ENCODE results near the gene PNPLA6. TPM values are rescaled to one million over a fixed set of nuclear protein-coding genes. Genes with fewer than 3 reads are reported as not detected.
"Not testable (repeated sequence)": the region's sequence is repeated elsewhere in the genome, so short reads cannot be mapped to it uniquely, and the experiment has no call there.

PNPLA6 gene
- total and polyA plus RNA-seq, 2 experiments from 2014 or later = 66.6 to 135 TPM

- not testable (repeated sequence) for H2AFZ ChIP-seq, H3K9me3 Mint-ChIP-seq, ATAC-seq
These were observed 3.5 kb downstream of the PNPLA6 start for GRCh38 chr19:7538990-7539389.

GRCh38 chr19:7539827-7540425 is 4.4 kb downstream of the PNPLA6 start:
- Histone ChIP-seq H3K4me1 (ENCODE audit: insufficient read depth) (no peaks in the 10 kb centered on the region), H3K36me3 (ENCODE audit: insufficient read depth) (no peaks in the 10 kb centered on the region; the same call in 1 of the 2 replicates), H3K79me2 (replicated peaks; ENCODE audit: insufficient read depth) (no peaks in the 10 kb centered on the region), H2AFZ (no peak overlapping the region), H3K27me3 (ENCODE audit: insufficient read depth) (no peaks in the 10 kb centered on the region), H3K4me3 (no peak overlapping the region), H3K27ac (ENCODE audit: low read depth) (no peak overlapping the region), H3K4me2 (no peak overlapping the region), H3K9me2 (ENCODE audit: insufficient read depth) (no peaks in the 10 kb centered on the region), H4K20me1 (replicated peaks; ENCODE audit: insufficient read depth) (no peaks in the 10 kb centered on the region), H3F3A (replicated peaks; ENCODE audit: low read depth) (no peaks in the 10 kb centered on the region; the same call in 1 of the 2 replicates)
- Mint-ChIP-seq H3K27ac (no peak overlapping the region), H3K9me3 (no peaks in the 10 kb centered on the region), H3K36me3 (ENCODE audit: low read depth) (peaks cover 17% of the 10 kb centered on the region), H3K4me1 (no peaks in the 10 kb centered on the region), H3K4me3 (no peak overlapping the region; the same call in 2 of the 3 replicates), H3K27me3 (ENCODE audit: insufficient read depth, low read depth, poor library complexity) (peaks cover 9% of the 10 kb centered on the region)
- no peak for DNase-seq (ENCODE audit: low spot score)
- no peak for ATAC-seq
- TF ChIP-seq ETS1 (IDR thresholded peaks at IDR 0.05) (no peak), ZNF114 (CRISPR knock-in tag; IDR thresholded peaks at IDR 0.05) (no peak), ZNF462 (CRISPR knock-in tag; IDR thresholded peaks at IDR 0.05) (no peak), CREB1 (CRISPR knock-in tag; IDR thresholded peaks at IDR 0.05; ENCODE audit: low read depth) (no peak), NANOG (IDR thresholded peaks at IDR 0.05; ENCODE audit: borderline replicate concordance) (no peak), ZNF331 (CRISPR knock-in tag; IDR thresholded peaks at IDR 0.05; ENCODE audit: low read depth) (no peak), EZH2 (IDR thresholded peaks at IDR 0.05; ENCODE audit: low read depth, unreplicated experiment) (no peak), JUNB (IDR thresholded peaks at IDR 0.05; ENCODE audit: unreplicated experiment) (no peak), EZH2phosphoT487 (IDR thresholded peaks at IDR 0.05; ENCODE audit: unreplicated experiment) (no peak), CTCF (conservative IDR thresholded peaks at IDR 0.05; ENCODE audit: low read depth in 2 of 2) (no peak)

More at GRCh38 chr19:7538990-7539389, 3.5 kb downstream of the PNPLA6 start:
- H3K79me2 ChIP-seq (replicated peaks; ENCODE audit: insufficient read depth); H3K4me3 ChIP-seq; H3F3A ChIP-seq (replicated peaks; ENCODE audit: low read depth); H3K4me1 Mint-ChIP-seq; DNase-seq (ENCODE audit: low spot score); H3K4me3 Mint-ChIP-seq; H3K4me1 ChIP-seq (ENCODE audit: insufficient read depth); H3K27ac ChIP-seq (ENCODE audit: low read depth); H3K27ac Mint-ChIP-seq; H3K9me2 ChIP-seq (ENCODE audit: insufficient read depth); H3K36me3 ChIP-seq (ENCODE audit: insufficient read depth); H4K20me1 ChIP-seq (replicated peaks; ENCODE audit: insufficient read depth); H3K27me3 ChIP-seq (ENCODE audit: insufficient read depth); H3K4me2 ChIP-seq: not testable (repeated sequence)
- H3K36me3 Mint-ChIP-seq (ENCODE audit: low read depth) = peaks cover 17% of the 10 kb centered on the region
- peaks cover 12% of the 10 kb centered on the region for H3K27me3 Mint-ChIP-seq (ENCODE audit: insufficient read depth, low read depth, poor library complexity)
